LNCaP clone FGC (cell line): Measurements from ENCODE around the gene PHLDA3.
A peak's percentile ranks its signal among the peaks of the same experiment; 100 is the strongest.

Source experiments
- DNase-seq: peaks from one replicate; pipeline ENCODE4 v3.0.0-alpha.2; 2011; ENCODE audit warnings: low read depth
- H3K4me3 ChIP-seq: 2 replicates; pipeline ENCODE4 v1.5.1; 2011; ENCODE audit warnings: mild to moderate bottlenecking, low read depth, low read length, control low read depth
- CTCF ChIP-seq: IDR thresholded peaks from 2 replicates; pipeline ENCODE4 v1.5.1; 2012; ENCODE audit warnings: mild to moderate bottlenecking; ENCODE audit not compliant: control insufficient read depth, insufficient read depth; ENCODE audit errors: extremely low read depth

Gene PHLDA3

GRCh38 chr1:201468844-201469644, at the start of gene PHLDA3:
Gene PHLDA3 (minus strand): TSS chr1:201469188. CDS start chr1:201468786, 402 bp downstream.
- no peak for DNase-seq
- no peak for TF ChIP-seq CTCF
- H3K4me3 ChIP-seq, result peak within 1 kb of the TSS; percentile 79

GRCh38 chr1:201518071-201518470, 49.1 kb upstream of the PHLDA3 start:
- H3K4me3 ChIP-seq, result no peak overlapping the region
- DNase-seq, result no peak
- TF ChIP-seq CTCF, result no peak

- no peak for DNase-seq
- no peak for TF ChIP-seq CTCF
- H3K4me3 ChIP-seq, result no peak overlapping the region
These were observed 48.6 kb upstream of the PHLDA3 start for GRCh38 chr1:201517631-201518030.

GRCh38 chr1:201516511-201517127, 47.6 kb upstream of the PHLDA3 start:
- TF ChIP-seq CTCF, result no peak
- H3K4me3 ChIP-seq, result no peak overlapping the region
- DNase-seq, result no peak

- TF ChIP-seq CTCF, result no peak
- no peak for DNase-seq
- H3K4me3 ChIP-seq, result no peak overlapping the region
These were observed 46.9 kb upstream of the PHLDA3 start for GRCh38 chr1:201515895-201516294.

- TF ChIP-seq CTCF, result no peak
- no peak for DNase-seq
- H3K4me3 ChIP-seq, result no peak overlapping the region
These were observed 46.2 kb upstream of the PHLDA3 start for GRCh38 chr1:201515062-201515750.
